SK-N-SH (cell line): ENCODE results near the gene MPEG1. TPM values are rescaled to one million over a fixed set of nuclear protein-coding genes. Genes with fewer than 3 reads are reported as not detected.

Source experiments
- CTCF ChIA-PET: fragments of 300-600, 350-600 bp; formaldehyde crosslinking; extraction: SDS; loops from one replicate; lab custom pipeline; 2021; lab: Yijun Ruan, JAX
- POLR2A ChIA-PET: fragments of 350-600 bp; sonication (Branson Sonifier 250); formaldehyde crosslinking; extraction: SDS; loops from one replicate; lab custom pipeline; 2020; ENCODE audit warnings: antibody characterized with exemption, inconsistent platforms; lab: Yijun Ruan, JAX
- DNase-seq: peaks from one replicate; pipeline ENCODE4 v3.0.0; 2012
- H2AFZ ChIP-seq: fragments of 200-600 bp; sonication (generic); 2 replicates; pipeline ENCODE4 v1.8.1; 2016; ENCODE audit warnings: antibody characterized with exemption, mild to moderate bottlenecking, low read depth
- H3F3A ChIP-seq: fragments of 200-600 bp; sonication (generic); replicated peaks from 2 replicates; pipeline ENCODE3; 2016; ENCODE audit warnings: antibody characterized with exemption, mild to moderate bottlenecking; ENCODE audit not compliant: insufficient read depth
- H3K27ac ChIP-seq, 2 experiments: fragments of 200-500 bp in 1 of 2; fragments of 200-600 bp in 1 of 2; sonication (Bioruptor generic) in 1 of 2; sonication (generic), shearing (Covaris generic) in 1 of 2; 2 replicates each; pipeline versions ENCODE4 v1.5.1 to v1.6.1; 2014 to 2016; ENCODE audit warnings: low read depth in 2 of 2, inconsistent platforms in 1 of 2, low read length in 1 of 2, mild to moderate bottlenecking in 1 of 2, mixed read lengths in 1 of 2
- H3K27me3 ChIP-seq: fragments of 200-600 bp; sonication (generic), shearing (Covaris generic); 2 replicates; pipeline ENCODE4 v1.6.1; 2016; ENCODE audit warnings: mixed run types; ENCODE audit not compliant: insufficient read depth
- H3K36me3 ChIP-seq, 2 experiments: fragments of 200-500 bp in 1 of 2; fragments of 200-600 bp in 1 of 2; sonication (Bioruptor generic) in 1 of 2; sonication (generic) in 1 of 2; replicated peaks in 1 of 2; 2 replicates each; pipeline versions ENCODE3 to v1.5.1; 2014 to 2016; ENCODE audit warnings: low read length in 1 of 2, mild to moderate bottlenecking in 1 of 2; ENCODE audit not compliant: insufficient read depth in 2 of 2, control insufficient read depth in 1 of 2
- H3K4me1 ChIP-seq, 2 experiments: fragments of 200-500 bp in 1 of 2; fragments of 200-600 bp in 1 of 2; sonication (Bioruptor generic) in 1 of 2; sonication (generic), shearing (Covaris generic) in 1 of 2; 2 replicates each; pipeline versions ENCODE4 v1.5.1 to v1.6.1; 2014 to 2016; ENCODE audit warnings: low read depth in 1 of 2, low read length in 1 of 2, mixed run types in 1 of 2; ENCODE audit not compliant: insufficient read depth in 2 of 2, control insufficient read depth in 1 of 2
- H3K4me2 ChIP-seq: fragments of 200-600 bp; sonication (generic), shearing (Covaris generic); 2 replicates; pipeline ENCODE4 v1.6.1; 2017; ENCODE audit warnings: mixed run types
- H3K4me3 ChIP-seq, 2 experiments: fragments of 200-500 bp in 1 of 2; fragments of 200-600 bp in 1 of 2; sonication (Bioruptor generic) in 1 of 2; sonication (generic), shearing (Covaris generic) in 1 of 2; 2 replicates each; pipeline versions ENCODE4 v1.5.1 to v1.8.1; 2014 to 2016; ENCODE audit warnings: low read depth in 2 of 2, inconsistent platforms in 1 of 2, low read length in 1 of 2, mild to moderate bottlenecking in 1 of 2, mixed read lengths in 1 of 2, moderate library complexity in 1 of 2
- H3K79me2 ChIP-seq: fragments of 200-600 bp; sonication (generic); 2 replicates; pipeline ENCODE4 v1.8.1; 2017; ENCODE audit warnings: mild to moderate bottlenecking; ENCODE audit not compliant: insufficient read depth
- H3K9ac ChIP-seq: fragments of 200-600 bp; sonication (generic); 2 replicates; pipeline ENCODE4 v1.6.1; 2017; ENCODE audit warnings: mixed run types
- H3K9me2 ChIP-seq: fragments of 200-600 bp; sonication (generic); 2 replicates; pipeline ENCODE4 v1.6.1; 2017; ENCODE audit warnings: mixed run types
- H3K9me3 ChIP-seq: fragments of 200-600 bp; sonication (generic); 2 replicates; pipeline ENCODE4 v1.6.1; 2017; ENCODE audit warnings: mixed run types, mild to moderate bottlenecking, moderate library complexity
- H4K20me1 ChIP-seq: fragments of 200-600 bp; sonication (generic); 2 replicates; pipeline ENCODE4 v1.6.1; 2017; ENCODE audit warnings: mild to moderate bottlenecking, mixed run types; ENCODE audit not compliant: insufficient read depth
- CHD2 ChIP-seq: fragments of 150-350 bp; IDR thresholded peaks from 2 replicates; pipeline ENCODE4 v1.6.1; 2018; ENCODE audit warnings: low read length; ENCODE audit not compliant: partially characterized antibody
- CTCF ChIP-seq: fragments of 200-600 bp; sonication (generic); IDR thresholded peaks from 2 replicates; pipeline ENCODE4 v1.6.1; 2017; ENCODE audit warnings: antibody characterized with exemption, mild to moderate bottlenecking, moderate library complexity
- ELF1 ChIP-seq: IDR thresholded peaks from 2 replicates; pipeline ENCODE4 v1.4.0; 2012
- JUND ChIP-seq: IDR thresholded peaks from 2 replicates; pipeline ENCODE4 v1.4.0; 2012
- MXI1 ChIP-seq: IDR thresholded peaks from 2 replicates; pipeline ENCODE4 v1.6.1; 2012; ENCODE audit warnings: mild to moderate bottlenecking, low read depth, low read length, improper control_type of control experiment
- NRF1 ChIP-seq: IDR thresholded peaks from 2 replicates; pipeline ENCODE4 v1.6.1; 2012; ENCODE audit warnings: low read depth, mild to moderate bottlenecking, low read length
- POLR2AphosphoS5 ChIP-seq: IDR thresholded peaks from 2 replicates; pipeline ENCODE4 v1.6.1; 2012; ENCODE audit warnings: low read depth, low read length
- RCOR1 ChIP-seq: fragments of 150-350 bp; IDR thresholded peaks from 2 replicates; pipeline ENCODE4 v1.6.1; 2017; ENCODE audit warnings: antibody characterized with exemption, low read length
- RFX5 ChIP-seq: IDR thresholded peaks from 2 replicates; pipeline ENCODE4 v1.6.1; 2012; ENCODE audit warnings: mild to moderate bottlenecking, improper control_type of control experiment, low read length
- SIN3A ChIP-seq: IDR thresholded peaks from 2 replicates; pipeline ENCODE4 v1.6.1; 2012; ENCODE audit warnings: low read depth, mild to moderate bottlenecking, low read length, moderate library complexity, borderline replicate concordance
- SMC3 ChIP-seq: IDR thresholded peaks from 2 replicates; pipeline ENCODE4 v1.6.1; 2012; ENCODE audit warnings: low read depth, low read length, improper control_type of control experiment
- TEAD4 ChIP-seq: IDR thresholded peaks from 2 replicates; pipeline ENCODE4 v1.4.0; 2012; ENCODE audit warnings: mild to moderate bottlenecking, borderline replicate concordance; ENCODE audit not compliant: insufficient read depth
- USF1 ChIP-seq: IDR thresholded peaks from 2 replicates; pipeline ENCODE4 v1.4.0; 2012; ENCODE audit warnings: low read depth, borderline replicate concordance
- WGBS: methylation state at CpG from one replicate; pipeline ENCODE4 v1.1.6; 2017; ENCODE audit warnings: low lambda C conversion rate; 5-methylcytosine and 5-hydroxymethylcytosine counted together
- polyA plus RNA-seq, 3 experiments: library from polyadenylated mRNA; depleted of rRNA; stranded (reverse); fragments of >200 nt; gene quantifications; 2 replicates each; pipeline ENCODE4 v1.2.3, GENCODE V29; 2012
- TF ChIP-seq, protein P1 (sequence below): IDR thresholded peaks from 2 replicates; pipeline ENCODE4; 2012
- TF ChIP-seq, protein P2 (sequence below): fragments of 150-350 bp; IDR thresholded peaks from 2 replicates; pipeline ENCODE4 v1.6.1; 2017; ENCODE audit warnings: antibody characterized with exemption, low read length, low read depth, borderline replicate concordance
- TF ChIP-seq, protein P3 (sequence below): fragments of 150-350 bp; IDR thresholded peaks from 2 replicates; pipeline ENCODE4 v1.6.1; 2016; ENCODE audit warnings: mild to moderate bottlenecking, low read depth, low read length

The MPEG1 gene
- polyA plus RNA-seq, 1 of the 3 experiments (the other 2 are of a cell fraction) = not detected

GRCh38 chr11:59185386-59185945, 27.3 kb downstream of the MPEG1 start (continued):
- TF ChIP-seq, protein P1, sequence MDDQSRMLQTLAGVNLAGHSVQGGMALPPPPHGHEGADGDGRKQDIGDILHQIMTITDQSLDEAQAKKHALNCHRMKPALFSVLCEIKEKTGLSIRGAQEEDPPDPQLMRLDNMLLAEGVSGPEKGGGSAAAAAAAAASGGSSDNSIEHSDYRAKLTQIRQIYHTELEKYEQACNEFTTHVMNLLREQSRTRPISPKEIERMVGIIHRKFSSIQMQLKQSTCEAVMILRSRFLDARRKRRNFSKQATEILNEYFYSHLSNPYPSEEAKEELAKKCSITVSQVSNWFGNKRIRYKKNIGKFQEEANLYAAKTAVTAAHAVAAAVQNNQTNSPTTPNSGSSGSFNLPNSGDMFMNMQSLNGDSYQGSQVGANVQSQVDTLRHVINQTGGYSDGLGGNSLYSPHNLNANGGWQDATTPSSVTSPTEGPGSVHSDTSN = no peak

DNA sequence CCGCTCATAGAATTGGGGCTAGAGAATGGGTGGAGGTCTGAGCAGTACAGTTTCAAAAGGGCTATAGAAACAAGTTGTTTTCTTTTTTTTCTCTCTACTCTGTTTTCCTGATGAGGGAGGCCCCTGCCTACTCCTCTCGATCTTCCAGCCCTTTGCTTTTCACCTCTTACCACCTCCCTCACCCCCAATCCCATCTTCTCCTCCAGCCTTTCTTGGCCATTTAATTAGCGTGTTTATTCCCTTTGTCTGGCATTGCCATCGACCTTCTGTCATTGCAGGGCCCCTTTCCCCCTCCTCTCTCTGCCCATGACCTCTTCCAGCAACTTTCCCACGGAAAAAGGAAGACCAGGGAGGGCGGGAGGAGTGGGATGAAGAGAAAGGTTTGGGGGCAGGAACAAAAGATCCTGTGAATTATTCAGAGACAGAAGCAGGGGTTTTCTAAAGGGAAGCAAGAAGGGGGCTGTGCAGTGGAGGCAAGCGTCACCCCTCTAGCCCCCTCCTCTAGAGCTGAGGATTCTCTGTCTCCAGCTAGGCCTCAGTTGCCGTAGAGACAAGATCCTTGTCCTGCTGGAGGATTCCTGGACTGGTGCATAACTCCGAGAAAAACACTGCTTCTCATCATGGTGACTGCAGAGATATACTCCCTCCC, 27.9 kb downstream of the MPEG1 start:
- H3K9ac ChIP-seq = no peak overlapping the region
- WGBS = 32% methylated on average over 9 of the region's 9 CpGs
- peaks cover 5% of the 10 kb centered on the region; the same call in 1 of the 2 replicates for H3K27me3 ChIP-seq
- ChIA-PET CTCF (interaction anchor here (0.9 to 6.2 kb wide), 5 partner anchors 9 to 26 kb away, joined by 3 to 58 read pairs (median 13); partner anchors contain the start of gene DTX4), POLR2A (no interaction called here)
- H3K9me2 ChIP-seq = no peaks in the 10 kb centered on the region
- no peaks in the 10 kb centered on the region for H3F3A ChIP-seq
- no peak for DNase-seq
- no peaks in the 10 kb centered on the region for H3K79me2 ChIP-seq
- no peak overlapping the region for H3K4me3 ChIP-seq
- H3K4me1 ChIP-seq = no peaks in the 10 kb centered on the region
- no peaks in the 10 kb centered on the region for H4K20me1 ChIP-seq
- H3K36me3 ChIP-seq = no peaks in the 10 kb centered on the region
- H3K9me3 ChIP-seq = no peaks in the 10 kb centered on the region
- H2AFZ ChIP-seq = no peak overlapping the region
- no peak overlapping the region for H3K4me2 ChIP-seq
- H3K27ac ChIP-seq = no peak overlapping the region
- TF ChIP-seq MXI1 (no peak), TEAD4 (no peak), SIN3A (no peak), CHD2 (no peak), ELF1 (no peak), RFX5 (no peak), NRF1 (no peak), SMC3 (no peak)
- TF ChIP-seq, protein P1 = no peak
- TF ChIP-seq, protein P2, sequence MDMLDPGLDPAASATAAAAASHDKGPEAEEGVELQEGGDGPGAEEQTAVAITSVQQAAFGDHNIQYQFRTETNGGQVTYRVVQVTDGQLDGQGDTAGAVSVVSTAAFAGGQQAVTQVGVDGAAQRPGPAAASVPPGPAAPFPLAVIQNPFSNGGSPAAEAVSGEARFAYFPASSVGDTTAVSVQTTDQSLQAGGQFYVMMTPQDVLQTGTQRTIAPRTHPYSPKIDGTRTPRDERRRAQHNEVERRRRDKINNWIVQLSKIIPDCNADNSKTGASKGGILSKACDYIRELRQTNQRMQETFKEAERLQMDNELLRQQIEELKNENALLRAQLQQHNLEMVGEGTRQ = no peak

GRCh38 chr11:59183771-59184170, 29.0 kb downstream of the MPEG1 start:
- H3K9me3 ChIP-seq = no peaks in the 10 kb centered on the region
- no peaks in the 10 kb centered on the region for H3K4me1 ChIP-seq
- no peak overlapping the region for H3K4me2 ChIP-seq
- ChIA-PET CTCF (interaction anchor here (6.2 kb wide), 1 partner anchor 11 kb away, joined by 58 read pairs; the partner anchor contains the start of gene DTX4), POLR2A (no interaction called here)
- H2AFZ ChIP-seq = no peak overlapping the region
- H3K4me3 ChIP-seq = no peak overlapping the region
- no peak overlapping the region for H3K9ac ChIP-seq
- WGBS = 80% methylated on average over 1 of the region's 1 CpG
- peaks cover 5% of the 10 kb centered on the region; the same call in 1 of the 2 replicates for H3K27me3 ChIP-seq
- no peak overlapping the region for H3K27ac ChIP-seq
- no peaks in the 10 kb centered on the region for H3F3A ChIP-seq
- no peak for DNase-seq
- H3K36me3 ChIP-seq = no peaks in the 10 kb centered on the region
- H4K20me1 ChIP-seq = no peaks in the 10 kb centered on the region
- no peaks in the 10 kb centered on the region for H3K9me2 ChIP-seq
- no peaks in the 10 kb centered on the region for H3K79me2 ChIP-seq
- no peak for TF ChIP-seq SIN3A
- no peak for TF ChIP-seq USF1
- no peak for TF ChIP-seq JUND
- TF ChIP-seq, protein P3, sequence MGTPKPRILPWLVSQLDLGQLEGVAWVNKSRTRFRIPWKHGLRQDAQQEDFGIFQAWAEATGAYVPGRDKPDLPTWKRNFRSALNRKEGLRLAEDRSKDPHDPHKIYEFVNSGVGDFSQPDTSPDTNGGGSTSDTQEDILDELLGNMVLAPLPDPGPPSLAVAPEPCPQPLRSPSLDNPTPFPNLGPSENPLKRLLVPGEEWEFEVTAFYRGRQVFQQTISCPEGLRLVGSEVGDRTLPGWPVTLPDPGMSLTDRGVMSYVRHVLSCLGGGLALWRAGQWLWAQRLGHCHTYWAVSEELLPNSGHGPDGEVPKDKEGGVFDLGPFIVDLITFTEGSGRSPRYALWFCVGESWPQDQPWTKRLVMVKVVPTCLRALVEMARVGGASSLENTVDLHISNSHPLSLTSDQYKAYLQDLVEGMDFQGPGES = no peak
- no peak for TF ChIP-seq POLR2AphosphoS5
- TF ChIP-seq RFX5 = no peak
- TF ChIP-seq CTCF = no peak
- no peak for TF ChIP-seq SMC3
- TF ChIP-seq RCOR1 = no peak
